Amygdala (tissue), 56 donors: ENCODE measurements around the gene APOBEC3H.
"Not testable (repeated sequence)": the region's sequence is repeated elsewhere in the genome, so short reads cannot be mapped to it uniquely, and the experiment has no call there.

Source experiments
- DNase-seq, 56 donors: peaks; one replicate each; lab custom pipeline; 2025; lab: John Stamatoyannopoulos, UW

APOBEC3H gene

DNA sequence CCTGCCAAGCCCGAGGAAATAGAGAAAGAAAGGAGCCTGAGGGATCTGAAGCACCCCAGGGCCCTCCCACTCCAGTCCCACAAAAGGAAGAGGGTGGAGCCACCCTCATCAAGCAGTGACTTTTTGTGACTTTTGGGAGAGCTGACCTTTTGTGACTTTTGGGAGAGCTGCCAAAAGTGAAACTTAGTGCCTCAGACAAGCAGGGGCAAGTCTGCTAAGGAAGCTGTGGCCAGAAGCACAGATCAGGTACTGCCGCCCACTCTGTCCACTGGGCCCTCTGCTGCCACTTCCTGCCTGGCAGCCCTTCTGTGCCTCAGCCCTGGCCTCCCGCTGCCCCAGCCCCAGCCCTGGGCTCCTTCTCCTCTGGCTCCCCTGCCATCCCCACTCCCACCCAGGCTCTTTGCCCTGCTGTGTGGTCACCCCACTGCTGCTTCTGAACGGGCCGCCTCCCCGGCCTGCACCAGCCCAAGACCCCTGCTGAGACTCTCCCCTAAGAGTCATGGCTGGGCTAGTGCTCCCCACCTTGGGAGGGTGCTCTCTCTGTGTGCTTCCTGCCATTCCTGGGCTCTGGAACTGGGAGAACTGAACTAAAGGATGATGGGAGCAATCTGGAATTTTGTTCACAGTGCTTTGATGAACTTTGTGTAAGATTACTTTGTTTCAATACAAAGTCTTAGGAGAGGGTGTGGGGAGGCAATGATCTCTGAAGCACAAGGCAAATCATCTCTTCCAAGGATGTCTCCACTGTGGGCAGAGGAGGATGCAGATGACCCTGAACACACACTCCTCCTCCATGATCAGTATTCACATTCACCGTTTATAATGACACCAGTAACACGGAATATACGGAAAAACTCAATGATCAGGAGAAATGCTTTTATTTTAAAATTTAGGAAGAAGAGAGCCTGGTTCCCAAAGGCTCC lies at the start of gene APOBEC3H:
APOBEC3H (plus strand) TSS at position 147 of the 923 bp plus-strand sequence. CDS start 3,035 bp downstream, outside the sequence.
- peak in 3 of 56 donors; percentile 3 to 20 (median 4) for DNase-seq

- DNase-seq, result not testable (repeated sequence)
Observed at GRCh38 chr22:39049486-39049885, 47.6 kb upstream of the APOBEC3H start.

GRCh38 chr22:39051844-39052495 lies 45.1 kb upstream of the APOBEC3H start:
- DNase-seq, result not testable (repeated sequence)

- no peak for DNase-seq
Observed at GRCh38 chr22:39055658-39056057, 41.4 kb upstream of the APOBEC3H start.

GRCh38 chr22:39061290-39061689 lies 35.8 kb upstream of the APOBEC3H start:
- not testable (repeated sequence) for DNase-seq

DNA sequence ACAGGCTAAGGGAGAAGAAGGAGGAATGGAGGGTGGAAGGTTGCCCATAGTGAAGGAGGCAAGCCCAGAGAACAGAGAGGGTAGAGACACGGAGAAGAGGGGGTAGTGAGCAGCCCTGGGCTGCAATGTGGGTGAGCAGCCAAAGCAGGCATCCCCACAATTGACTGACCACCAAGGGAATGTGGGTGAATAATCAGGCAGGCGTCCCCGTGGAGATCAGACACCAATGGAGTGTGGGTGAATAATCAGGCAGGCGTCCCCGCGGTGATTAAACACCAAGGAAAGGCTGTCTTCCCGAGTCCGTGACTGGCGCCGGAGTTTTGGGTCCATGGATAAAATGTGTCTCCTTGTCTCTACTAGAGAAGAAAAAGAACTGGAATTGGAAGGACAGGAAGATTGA lies 35.1 kb upstream of the APOBEC3H start:
- not testable (repeated sequence) for DNase-seq

DNA sequence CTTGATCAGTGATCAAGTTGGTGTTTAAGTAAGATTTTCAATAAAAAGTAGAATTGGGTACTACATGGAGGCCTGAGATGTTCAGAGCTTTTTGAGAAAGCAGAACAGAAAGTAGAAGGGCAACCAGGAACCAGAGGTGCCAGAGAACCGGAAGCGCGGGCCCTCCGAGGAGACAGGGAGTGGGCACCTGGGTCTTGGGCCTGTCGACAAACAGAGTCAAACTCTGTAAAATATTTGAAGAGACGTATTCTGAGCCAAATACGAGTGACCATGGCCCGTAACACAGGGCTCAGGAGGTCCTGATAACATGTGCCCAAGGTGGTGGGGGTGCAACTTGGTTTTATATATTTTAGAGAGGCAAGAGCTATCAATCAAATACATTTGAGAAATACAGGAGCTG lies 33.1 kb upstream of the APOBEC3H start:
- not testable (repeated sequence) for DNase-seq

DNA sequence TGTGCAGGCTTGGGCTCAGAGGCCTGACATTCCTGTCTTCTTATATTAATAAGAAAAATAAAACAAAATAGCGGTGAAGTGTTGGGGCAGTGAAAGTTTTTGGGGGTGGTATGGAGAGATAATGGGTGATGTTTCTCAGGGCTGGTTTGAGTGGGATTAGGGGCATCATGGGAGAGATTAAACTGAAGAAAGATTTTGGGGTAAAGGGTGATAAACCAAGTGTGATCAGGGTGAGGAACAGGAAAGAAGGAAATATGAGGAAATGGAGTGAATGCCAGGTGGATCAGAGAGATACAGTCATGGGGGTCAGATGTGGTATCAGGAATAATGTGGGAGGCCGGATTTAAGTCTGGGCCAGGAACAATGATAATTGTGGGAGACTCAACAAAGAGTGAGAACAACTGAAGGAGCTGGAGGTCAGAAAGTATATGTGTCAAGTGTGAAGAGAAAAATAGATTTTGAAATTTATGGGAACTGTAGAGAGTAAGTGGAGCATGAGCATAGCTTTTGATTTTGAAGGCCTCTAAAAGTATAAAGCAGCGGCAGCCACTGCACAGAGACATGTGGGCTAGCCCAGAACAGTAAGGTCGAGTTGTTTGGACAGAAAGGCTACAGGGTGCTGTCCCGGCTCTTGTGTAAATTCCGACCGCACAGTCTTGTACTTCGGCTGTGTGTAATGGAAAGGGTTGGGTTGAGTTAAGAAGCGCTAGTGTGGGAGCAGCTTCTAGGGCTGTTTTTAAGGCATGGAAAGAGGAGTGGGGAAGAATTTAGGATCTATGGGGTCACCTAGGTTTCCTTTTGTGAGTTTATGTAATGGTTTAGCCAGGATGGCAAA lies 30.4 kb upstream of the APOBEC3H start:
- not testable (repeated sequence) for DNase-seq

GRCh38 chr22:39068033-39068785 lies 28.8 kb upstream of the APOBEC3H start:
- no peak for DNase-seq

DNA sequence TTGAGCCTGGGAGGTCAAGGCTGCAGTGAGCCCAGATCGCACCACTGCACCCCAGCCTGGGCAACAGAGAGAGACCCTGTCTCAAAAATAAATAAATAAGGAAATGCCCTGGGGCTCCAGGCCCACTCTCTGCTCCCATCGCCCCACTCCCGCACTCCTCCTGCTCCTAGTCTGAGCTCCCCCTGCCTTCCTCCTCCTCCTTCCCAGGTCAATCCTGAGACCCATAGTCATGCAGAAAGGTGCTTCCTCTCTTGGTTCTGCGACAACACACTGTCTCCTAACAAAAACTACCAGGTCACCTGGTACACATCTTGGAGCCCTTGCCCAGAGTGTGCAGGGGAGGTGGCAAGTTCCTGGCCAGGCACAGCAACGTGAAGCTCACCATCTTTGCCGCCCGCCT lies 26.9 kb upstream of the APOBEC3H start:
- no peak for DNase-seq

DNA sequence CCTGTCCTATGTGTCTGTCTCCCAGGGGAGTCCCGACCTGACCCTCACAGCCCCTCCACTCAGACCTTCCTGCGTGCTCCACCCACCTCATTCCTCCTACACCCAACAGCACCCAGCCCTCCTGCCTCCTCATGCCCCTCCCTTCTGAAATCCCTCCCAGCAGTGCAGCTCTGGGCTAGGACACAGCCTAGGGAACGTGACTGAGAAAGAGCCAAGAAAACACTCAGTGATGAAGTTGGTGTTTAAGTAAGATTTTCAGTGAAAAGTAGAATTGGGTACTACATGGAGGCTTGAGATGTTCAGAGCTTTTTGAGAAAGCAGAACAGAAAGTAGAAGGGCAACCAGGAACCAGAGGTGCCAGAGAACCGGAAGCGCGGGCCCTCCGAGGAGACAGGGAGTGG lies 24.5 kb upstream of the APOBEC3H start:
- DNase-seq, result not testable (repeated sequence)

- DNase-seq, result no peak
Observed at GRCh38 chr22:39073981-39074380, 23.1 kb upstream of the APOBEC3H start.

DNA sequence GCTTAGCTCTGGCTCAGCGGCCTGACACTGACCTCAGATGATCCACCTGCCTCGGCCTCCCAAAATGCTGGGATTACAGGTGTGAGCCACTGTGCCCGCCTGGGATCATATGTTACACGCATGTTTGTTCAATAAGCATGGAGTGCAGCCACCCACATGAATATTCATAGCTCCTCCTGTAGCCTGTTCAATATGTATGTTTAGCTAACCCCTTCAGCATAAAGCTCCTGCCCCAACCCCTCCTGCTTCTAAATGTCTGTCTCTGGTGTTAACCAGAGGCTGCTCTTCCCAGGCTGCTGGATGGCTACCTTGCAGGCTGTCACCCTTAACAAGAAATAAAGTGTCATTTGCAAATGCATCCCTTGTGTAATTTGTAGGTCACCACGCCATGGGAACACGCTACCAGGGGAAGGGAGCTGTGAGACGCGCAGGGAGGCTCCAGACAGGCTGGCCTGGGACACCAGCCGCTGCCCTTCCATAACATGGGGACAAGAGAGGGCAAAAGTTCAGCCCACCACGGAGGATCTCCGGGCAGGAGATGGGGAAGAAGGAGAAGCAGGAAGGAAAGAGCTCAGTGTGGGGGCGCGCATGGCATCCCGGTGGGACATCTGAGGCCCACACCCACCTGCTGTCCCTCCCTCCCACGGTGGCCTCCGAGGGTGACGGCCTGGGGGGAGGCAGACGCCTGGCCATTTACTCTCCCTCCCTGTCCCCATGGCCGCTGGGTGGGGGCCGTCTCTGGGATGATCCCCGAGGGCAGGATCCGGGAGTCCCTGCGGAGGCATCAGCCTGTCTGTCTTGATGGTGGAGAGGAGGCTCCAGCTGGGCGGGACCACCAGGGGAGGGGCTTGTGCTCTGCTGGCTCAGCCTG lies 20.7 kb upstream of the APOBEC3H start:
- DNase-seq, result not testable (repeated sequence)

DNA sequence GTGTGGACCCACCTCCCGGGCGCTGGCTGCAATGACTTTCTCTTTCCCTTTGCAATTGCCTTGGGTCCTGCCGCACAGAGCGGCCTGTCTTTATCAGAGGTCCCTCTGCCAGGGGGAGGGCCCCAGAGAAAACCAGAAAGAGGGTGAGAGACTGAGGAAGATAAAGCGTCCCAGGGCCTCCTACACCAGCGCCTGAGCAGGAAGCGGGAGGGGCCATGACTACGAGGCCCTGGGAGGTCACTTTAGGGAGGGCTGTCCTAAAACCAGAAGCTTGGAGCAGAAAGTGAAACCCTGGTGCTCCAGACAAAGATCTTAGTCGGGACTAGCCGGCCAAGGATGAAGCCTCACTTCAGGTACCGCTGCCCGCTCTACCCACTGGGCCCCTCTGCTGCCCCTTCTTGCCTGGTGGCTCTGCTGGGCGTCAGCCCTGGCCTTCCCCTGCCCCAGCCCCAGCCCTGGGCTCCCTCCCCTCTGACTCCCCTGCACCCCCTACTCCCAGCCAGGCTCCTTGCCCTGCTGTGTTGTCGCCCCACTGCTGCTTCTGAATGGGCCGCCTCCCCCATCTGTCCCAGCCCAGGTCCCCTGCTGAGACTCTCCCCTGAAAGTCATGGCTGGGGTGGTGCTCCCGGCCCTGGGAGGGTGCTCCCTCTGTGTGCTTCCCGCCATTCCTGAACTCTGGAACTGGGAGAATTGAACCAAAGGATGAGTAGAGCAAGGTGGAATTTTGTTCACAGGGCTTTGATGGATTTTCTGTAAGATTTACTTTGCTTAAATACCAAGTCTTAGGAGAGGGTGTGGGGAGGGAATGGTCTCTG lies 19.8 kb upstream of the APOBEC3H start, which contains the start of gene APOBEC3G:
APOBEC3G (plus strand) TSS at position 250 of the 815 bp plus-strand sequence; CDS start at position 337, 87 bp downstream.
- peak in 10 of 56 donors; percentile 2 to 25 (median 8) for DNase-seq

GRCh38 chr22:39077912-39078311 lies 19.1 kb upstream of the APOBEC3H start:
- not testable (repeated sequence) for DNase-seq

GRCh38 chr22:39078329-39078728 lies 18.7 kb upstream of the APOBEC3H start:
- DNase-seq, result no peak

- not testable (repeated sequence) for DNase-seq
Observed at GRCh38 chr22:39079054-39079637, 17.9 kb upstream of the APOBEC3H start.
